KOPT-K1 (cell line): ENCODE data around the gene CASP1.
A peak's percentile ranks its signal among the peaks of the same experiment; 100 is the strongest.
"Not testable (repeated sequence)": the region's sequence is repeated elsewhere in the genome, so short reads cannot be mapped to it uniquely, and the experiment has no call there.

ENCODE experiments used
- H3K27ac ChIP-seq: fragments of 200-600 bp; sonication (generic); 2 replicates; pipeline ENCODE4 v1.5.1; 2016; ENCODE audit warnings: antibody characterized with exemption, mild to moderate bottlenecking, low read depth, low read length; ENCODE audit not compliant: poor library complexity, severe bottlenecking
- H3K36me3 ChIP-seq: fragments of 200-600 bp; sonication (generic); 2 replicates; pipeline ENCODE4 v1.5.1; 2017; ENCODE audit warnings: antibody characterized with exemption, mild to moderate bottlenecking, low read length, moderate library complexity; ENCODE audit not compliant: insufficient read depth
- H3K9me3 ChIP-seq: fragments of 200-600 bp; sonication (generic); 2 replicates; pipeline ENCODE4 v1.5.1; 2017; ENCODE audit warnings: antibody characterized with exemption, low read length, mild to moderate bottlenecking; ENCODE audit not compliant: insufficient read depth, poor library complexity, severe bottlenecking

Gene CASP1

GRCh38 chr11:105034813-105035620 is at the start of gene CASP1:
TSS of gene CASP1 (minus strand) at chr11:105035144. CDS start at chr11:105035113, 31 bp downstream.
- Histone ChIP-seq H3K9me3 (no peaks in the 10 kb centered on the region), H3K27ac (peak within 1 kb of the TSS; percentile 81), H3K36me3 (peaks cover 13% of the 10 kb centered on the region; the same call in 1 of the 2 replicates)

- H3K27ac ChIP-seq, result no peak overlapping the region
- no peaks in the 10 kb centered on the region for H3K9me3 ChIP-seq
- no peaks in the 10 kb centered on the region for H3K36me3 ChIP-seq
Observed at GRCh38 chr11:105081412-105082150, 46.6 kb upstream of the CASP1 start.

GRCh38 chr11:105080171-105080906 is 45.4 kb upstream of the CASP1 start:
- H3K9me3 ChIP-seq, H3K27ac ChIP-seq, H3K36me3 ChIP-seq: not testable (repeated sequence)

GRCh38 chr11:105078283-105078682 is 43.3 kb upstream of the CASP1 start:
- no peak overlapping the region for H3K27ac ChIP-seq
- H3K9me3 ChIP-seq, result no peaks in the 10 kb centered on the region
- H3K36me3 ChIP-seq, result no peaks in the 10 kb centered on the region

- H3K36me3 ChIP-seq, H3K27ac ChIP-seq, H3K9me3 ChIP-seq: not testable (repeated sequence)
Observed at GRCh38 chr11:105077141-105077790, 42.3 kb upstream of the CASP1 start.

GRCh38 chr11:105074166-105074530 is 39.2 kb upstream of the CASP1 start:
- no peaks in the 10 kb centered on the region for H3K36me3 ChIP-seq
- no peak overlapping the region for H3K27ac ChIP-seq

GRCh38 chr11:105073456-105074165 is 38.7 kb upstream of the CASP1 start:
- H3K36me3 ChIP-seq, result no peaks in the 10 kb centered on the region
- H3K27ac ChIP-seq, result no peak overlapping the region
- no peaks in the 10 kb centered on the region for H3K9me3 ChIP-seq

More at GRCh38 chr11:105074166-105074530, 39.2 kb upstream of the CASP1 start:
- H3K9me3 ChIP-seq, result no peaks in the 10 kb centered on the region

- not testable (repeated sequence) for H3K9me3 ChIP-seq, H3K36me3 ChIP-seq, H3K27ac ChIP-seq
Observed at GRCh38 chr11:105072080-105072479, 37.1 kb upstream of the CASP1 start.

GRCh38 chr11:105071089-105071732 is 36.3 kb upstream of the CASP1 start:
- no peak overlapping the region for H3K27ac ChIP-seq
- no peaks in the 10 kb centered on the region for H3K9me3 ChIP-seq
- no peaks in the 10 kb centered on the region for H3K36me3 ChIP-seq

- Histone ChIP-seq H3K27ac (no peak overlapping the region), H3K9me3 (no peaks in the 10 kb centered on the region), H3K36me3 (no peaks in the 10 kb centered on the region)
Observed at GRCh38 chr11:105070306-105070705, 35.4 kb upstream of the CASP1 start.

GRCh38 chr11:105069749-105070148 is 34.8 kb upstream of the CASP1 start:
- not testable (repeated sequence) for H3K9me3 ChIP-seq, H3K27ac ChIP-seq, H3K36me3 ChIP-seq

- H3K9me3 ChIP-seq, H3K36me3 ChIP-seq, H3K27ac ChIP-seq: not testable (repeated sequence)
Observed at GRCh38 chr11:105063245-105063941, 28.4 kb upstream of the CASP1 start.

- H3K9me3 ChIP-seq, result no peaks in the 10 kb centered on the region
- H3K27ac ChIP-seq, result no peak overlapping the region
- H3K36me3 ChIP-seq, result no peaks in the 10 kb centered on the region
Observed at GRCh38 chr11:105057432-105057831, 22.5 kb upstream of the CASP1 start.
